ENCODE results near the gene CES2.
"Not testable (repeated sequence)": the region's sequence is repeated elsewhere in the genome, so short reads cannot be mapped to it uniquely, and the experiment has no call there.

The CES2 gene

DNA sequence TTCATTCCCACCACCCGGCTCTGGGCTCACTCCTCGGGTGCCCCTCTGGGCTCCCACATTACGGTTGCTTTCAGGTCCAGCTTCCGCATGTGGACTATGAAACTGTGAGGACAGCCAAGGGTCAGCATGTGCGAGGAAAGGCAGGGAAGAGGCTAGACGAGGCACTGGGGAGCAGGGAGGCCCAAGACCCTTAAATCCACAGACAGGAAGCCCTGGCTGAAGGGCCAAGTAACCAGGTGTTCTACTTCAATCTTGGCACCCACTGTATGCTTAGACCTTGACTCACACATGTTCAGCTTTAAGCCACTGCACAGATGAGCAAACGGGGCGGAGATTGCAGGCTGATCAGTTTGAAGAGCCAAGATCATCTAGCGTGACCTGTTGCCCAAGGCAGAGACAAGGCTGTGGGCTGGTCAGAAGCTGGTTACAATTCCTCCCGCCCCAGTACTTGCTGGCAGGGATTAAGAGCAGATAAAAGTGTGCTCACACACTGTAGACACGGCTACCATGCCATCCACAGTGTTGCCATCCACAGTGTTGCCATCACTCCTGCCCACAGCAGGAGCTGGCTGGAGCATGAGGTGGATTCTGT lies 53.0 kb downstream of the CES2 start, which contains the start of gene CES4A:
Gene CES4A, plus strand, starts transcription at position 393 of the 592 bp plus-strand sequence. Its CDS starts 184 bp downstream, at position 577.
- Histone ChIP-seq H3K4me3 (ENCODE audit: low read depth, low read length) (no peak within 1 kb of the TSS), H3K9ac (ENCODE audit: low read depth, low read length) (no peak within 1 kb of the TSS), H3K9me3 (ENCODE audit: control insufficient read depth, insufficient read depth, low read length) (no peaks in the 10 kb centered on the region), H3K36me3 (ENCODE audit: control insufficient read depth, insufficient read depth, low read length) (no peaks in the 10 kb centered on the region), H3K4me1 (ENCODE audit: control insufficient read depth, insufficient read depth, low read length) (no peaks in the 10 kb centered on the region), H3K27me3 (ENCODE audit: control insufficient read depth, insufficient read depth, low read length) (no peaks in the 10 kb centered on the region)

- H3K4me3 ChIP-seq (ENCODE audit: low read depth, low read length) = no peak overlapping the region
- H3K27me3 ChIP-seq (ENCODE audit: control insufficient read depth, insufficient read depth, low read length) = no peaks in the 10 kb centered on the region
- no peaks in the 10 kb centered on the region for H3K9me3 ChIP-seq (ENCODE audit: control insufficient read depth, insufficient read depth, low read length)
- no peak overlapping the region for H3K9ac ChIP-seq (ENCODE audit: low read depth, low read length)
- H3K36me3 ChIP-seq (ENCODE audit: control insufficient read depth, insufficient read depth, low read length) = no peaks in the 10 kb centered on the region
- H3K4me1 ChIP-seq (ENCODE audit: control insufficient read depth, insufficient read depth, low read length) = no peaks in the 10 kb centered on the region
These were observed 56.3 kb downstream of the CES2 start for GRCh38 chr16:66991545-66992077.

- not testable (repeated sequence) for H3K4me3 ChIP-seq (ENCODE audit: low read depth, low read length); H3K36me3 ChIP-seq (ENCODE audit: control insufficient read depth, insufficient read depth, low read length); H3K9me3 ChIP-seq (ENCODE audit: control insufficient read depth, insufficient read depth, low read length); H3K9ac ChIP-seq (ENCODE audit: low read depth, low read length); H3K27me3 ChIP-seq (ENCODE audit: control insufficient read depth, insufficient read depth, low read length); H3K4me1 ChIP-seq (ENCODE audit: control insufficient read depth, insufficient read depth, low read length)
These were observed 58.2 kb downstream of the CES2 start for GRCh38 chr16:66993558-66993957.
